Adrenal gland (tissue), 5 donors: Measurements from ENCODE around the gene FAM114A1.

ENCODE experiments used
- CTCF ChIP-seq, 6 experiments: fragments of 450-650 bp in 4 of 6; fragments of 200-600 bp in 2 of 6; sonication (generic) in 1 of 6; IDR thresholded peaks; 1 replicate in 5 of 6; 2 replicates in 1 of 6; pipeline versions ENCODE4 v1.5.1 to v1.8.0; 2016 to 2021; ENCODE audit warnings: antibody characterized with exemption in 6 of 6, mild to moderate bottlenecking in 2 of 6, moderate library complexity in 1 of 6
- POLR2A ChIP-seq, 2 donors: fragments of 450-650 bp; IDR thresholded peaks; one replicate each; pipeline ENCODE4 v1.6.1; 2017; ENCODE audit warnings: antibody characterized with exemption in 2 of 2, mild to moderate bottlenecking in 2 of 2, moderate library complexity in 1 of 2
- donor health status: DM: no; HTN: no; CAD: no.

GRCh38 chr4:38907696-38908270 lies 40.2 kb downstream of the FAM114A1 start:
- TF ChIP-seq CTCF (IDR thresholded peaks at IDR 0.05) (no peak), POLR2A (IDR thresholded peaks at IDR 0.05) (no peak)
